Osteoblast (primary cell): ENCODE data around the gene TP53BP1. TPM values are rescaled to one million over a fixed set of nuclear protein-coding genes. Genes with fewer than 3 reads are reported as not detected.

Experiments used
- DNase-seq: peaks from one replicate; pipeline ENCODE4 v3.0.0; 2011; ENCODE audit warnings: low spot score, mixed read lengths; ENCODE audit not compliant: insufficient read length; ENCODE audit errors: missing footprints
- H2AFZ ChIP-seq: 2 replicates; pipeline ENCODE4 v1.6.0; 2011; ENCODE audit warnings: mild to moderate bottlenecking, low read length
- H3K27ac ChIP-seq: 2 replicates; pipeline ENCODE4 v1.5.1; 2011; ENCODE audit warnings: mild to moderate bottlenecking, low read depth, low read length, moderate library complexity
- H3K27me3 ChIP-seq: 2 replicates; pipeline ENCODE4 v1.6.0; 2012; ENCODE audit warnings: mild to moderate bottlenecking, control low read depth, inconsistent platforms, low read length, moderate library complexity; ENCODE audit not compliant: insufficient read depth
- H3K36me3 ChIP-seq: 2 replicates; pipeline ENCODE4 v1.5.1; 2011; ENCODE audit warnings: mild to moderate bottlenecking, low read length, control low read depth, moderate library complexity; ENCODE audit not compliant: insufficient read depth
- H3K4me1 ChIP-seq: 2 replicates; pipeline ENCODE4 v1.5.1; 2011; ENCODE audit warnings: mild to moderate bottlenecking, low read length, control low read depth, moderate library complexity; ENCODE audit not compliant: insufficient read depth
- H3K4me2 ChIP-seq: 2 replicates; pipeline ENCODE4 v1.6.0; 2011; ENCODE audit warnings: mild to moderate bottlenecking, low read length; ENCODE audit not compliant: insufficient read depth
- H3K4me3 ChIP-seq: fragments of 200-600 bp; sonication (generic); 3 replicates; pipeline ENCODE4 v1.5.1; 2012; ENCODE audit warnings: mild to moderate bottlenecking, low read length, inconsistent platforms; ENCODE audit not compliant: insufficient read depth
- H3K79me2 ChIP-seq: 2 replicates; pipeline ENCODE4 v1.6.0; 2012; ENCODE audit warnings: mild to moderate bottlenecking, low read length, control low read depth, inconsistent platforms; ENCODE audit not compliant: insufficient read depth
- H3K9me3 ChIP-seq: 2 replicates; pipeline ENCODE4 v1.5.1; 2011; ENCODE audit warnings: low read depth, low read length, control low read depth
- H4K20me1 ChIP-seq: 2 replicates; pipeline ENCODE4 v1.6.0; 2012; ENCODE audit warnings: mild to moderate bottlenecking, low read length, control low read depth; ENCODE audit not compliant: insufficient read depth
- CTCF ChIP-seq: IDR thresholded peaks from 2 replicates; pipeline ENCODE4 v1.5.1; 2011; ENCODE audit warnings: mild to moderate bottlenecking, low read depth, low read length, moderate library complexity; ENCODE audit errors: extremely low read depth
- total RNA-seq: library from RNA; depleted of rRNA; stranded (reverse); fragments of >200 nt; gene quantifications from 2 replicates; pipeline ENCODE4 v1.2.3, GENCODE V29; 2012

The TP53BP1 gene
- total RNA-seq, 1 donor = 88.7 TPM

DNA sequence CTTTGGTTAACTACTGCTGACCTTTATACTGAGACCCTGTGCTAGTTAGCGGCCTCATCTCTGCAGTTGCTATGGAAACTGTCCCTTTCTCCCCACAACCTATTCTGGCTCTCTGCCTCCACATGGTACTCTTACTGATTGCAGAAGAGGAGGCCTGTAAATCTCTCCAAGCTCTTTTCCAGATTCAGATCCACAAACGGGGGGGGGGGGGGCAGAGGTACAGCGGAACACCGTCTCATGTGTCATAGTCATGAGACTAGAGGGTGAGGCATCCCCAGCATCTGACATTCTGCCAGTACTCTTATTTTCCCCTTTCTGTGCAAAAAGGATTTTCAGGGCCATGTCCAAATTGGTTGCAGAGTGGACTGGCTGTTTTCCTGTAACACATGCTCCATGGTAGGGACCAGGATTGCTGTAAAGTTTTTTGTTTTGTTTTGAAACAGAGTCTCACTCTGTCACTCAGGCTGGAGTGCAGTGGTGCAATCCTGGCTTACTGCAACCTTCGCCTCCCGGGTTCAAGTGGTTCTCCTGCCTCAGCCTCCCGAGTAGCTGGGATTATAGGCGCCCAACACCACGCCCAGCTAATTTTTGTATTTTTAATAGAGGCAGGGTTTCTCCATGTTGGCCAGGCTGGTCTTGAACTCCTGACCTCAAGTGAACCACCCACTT is 16.2 kb upstream of the TP53BP1 start:
- TF ChIP-seq CTCF = no peak
- no peaks in the 10 kb centered on the region for H3K9me3 ChIP-seq
- peak overlapping the region; percentile 17 for H2AFZ ChIP-seq
- H4K20me1 ChIP-seq = no peaks in the 10 kb centered on the region
- no peaks in the 10 kb centered on the region for H3K36me3 ChIP-seq
- no peaks in the 10 kb centered on the region for H3K27me3 ChIP-seq
- H3K27ac ChIP-seq = peak overlapping the region; percentile 92
- DNase-seq = no peak
- H3K79me2 ChIP-seq = peaks cover 2% of the 10 kb centered on the region
- peaks cover 53% of the 10 kb centered on the region for H3K4me1 ChIP-seq
- H3K4me3 ChIP-seq = peak overlapping the region; percentile 79
- peak overlapping the region; percentile 99 for H3K4me2 ChIP-seq

- H2AFZ ChIP-seq = no peak overlapping the region
- no peaks in the 10 kb centered on the region for H3K9me3 ChIP-seq
- H3K36me3 ChIP-seq = no peaks in the 10 kb centered on the region
- no peaks in the 10 kb centered on the region for H4K20me1 ChIP-seq
- peaks cover 2% of the 10 kb centered on the region for H3K79me2 ChIP-seq
- no peaks in the 10 kb centered on the region for H3K27me3 ChIP-seq
- H3K4me3 ChIP-seq = no peak overlapping the region
- no peak for DNase-seq
- peaks cover 46% of the 10 kb centered on the region for H3K4me1 ChIP-seq
- TF ChIP-seq CTCF = no peak
- no peak overlapping the region for H3K4me2 ChIP-seq
- H3K27ac ChIP-seq = peak overlapping the region; percentile 52
Observed at GRCh38 chr15:43508421-43508820, 15.5 kb upstream of the TP53BP1 start.

GRCh38 chr15:43505738-43506137 is 12.8 kb upstream of the TP53BP1 start:
- no peaks in the 10 kb centered on the region for H3K79me2 ChIP-seq
- no peak overlapping the region for H3K4me3 ChIP-seq
- no peaks in the 10 kb centered on the region for H3K27me3 ChIP-seq
- no peaks in the 10 kb centered on the region for H4K20me1 ChIP-seq
- H3K27ac ChIP-seq = no peak overlapping the region
- H2AFZ ChIP-seq = no peak overlapping the region
- H3K36me3 ChIP-seq = no peaks in the 10 kb centered on the region
- peaks cover 34% of the 10 kb centered on the region for H3K4me1 ChIP-seq
- no peak for DNase-seq
- peak overlapping the region; percentile 24 for H3K4me2 ChIP-seq
- no peaks in the 10 kb centered on the region for H3K9me3 ChIP-seq
- TF ChIP-seq CTCF = no peak

DNA sequence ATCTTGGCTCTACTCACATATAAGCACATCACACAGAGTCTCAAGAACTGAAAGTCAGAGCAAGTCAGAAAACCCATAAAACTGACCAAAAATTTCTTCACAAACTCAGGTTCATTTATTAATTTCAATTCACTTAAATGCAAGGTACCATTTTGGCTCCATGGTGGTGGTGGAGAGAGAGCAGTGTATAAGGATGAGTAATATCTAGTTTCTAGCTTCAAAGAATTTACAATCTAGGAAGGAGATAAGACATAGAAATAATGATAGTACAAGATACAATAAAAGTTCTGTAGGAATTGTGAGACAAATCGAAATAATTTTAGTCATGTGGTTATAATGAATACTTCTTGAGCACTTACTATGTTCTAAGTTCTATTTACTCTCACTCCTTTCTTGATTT is 6.7 kb upstream of the TP53BP1 start:
- Histone ChIP-seq H3K79me2 (no peaks in the 10 kb centered on the region), H3K4me3 (no peak overlapping the region), H3K4me2 (no peak overlapping the region), H3K9me3 (no peaks in the 10 kb centered on the region), H3K27me3 (no peaks in the 10 kb centered on the region), H4K20me1 (no peaks in the 10 kb centered on the region), H2AFZ (no peak overlapping the region), H3K27ac (no peak overlapping the region), H3K36me3 (no peaks in the 10 kb centered on the region), H3K4me1 (no peaks in the 10 kb centered on the region)
- TF ChIP-seq CTCF = no peak
- no peak for DNase-seq
